Liver (tissue), 9 donors: ENCODE results near the gene RER1. TPM values are rescaled to one million over a fixed set of nuclear protein-coding genes. Genes with fewer than 3 reads are reported as not detected.

Experiments
- DNase-seq: peaks from one replicate; pipeline ENCODE4 v3.0.0-alpha.2; 2017; ENCODE audit warnings: low spot score
- H3K27ac ChIP-seq, 2 donors: one replicate each; pipeline ENCODE4 v1.7.0; 2013; ENCODE audit warnings: inconsistent platforms in 2 of 2, low read length in 2 of 2, control low read depth in 1 of 2, low read depth in 1 of 2, mild to moderate bottlenecking in 1 of 2
- H3K27me3 ChIP-seq, 4 donors: one replicate each; pipeline versions ENCODE4 v1.6.1 to v1.7.0; 2013; ENCODE audit warnings: low read length in 3 of 4, inconsistent platforms in 1 of 4, mild to moderate bottlenecking in 1 of 4, moderate library complexity in 1 of 4; ENCODE audit not compliant: control insufficient read depth in 4 of 4, insufficient read depth in 4 of 4
- H3K36me3 ChIP-seq, 4 donors: one replicate each; pipeline versions ENCODE4 v1.6.1 to v1.7.0; 2013; ENCODE audit warnings: low read length in 3 of 4, mild to moderate bottlenecking in 3 of 4, low read depth in 1 of 4, moderate library complexity in 1 of 4; ENCODE audit not compliant: control insufficient read depth in 4 of 4, insufficient read depth in 3 of 4
- H3K4me1 ChIP-seq, 4 donors: one replicate each; pipeline versions ENCODE4 v1.6.1 to v1.7.0; 2013; ENCODE audit warnings: low read length in 3 of 4, mild to moderate bottlenecking in 3 of 4, moderate library complexity in 1 of 4; ENCODE audit not compliant: control insufficient read depth in 4 of 4, insufficient read depth in 4 of 4
- H3K4me3 ChIP-seq, 3 donors: one replicate each; pipeline versions ENCODE4 v1.6.1 to v1.7.0; 2013; ENCODE audit warnings: low read length in 3 of 3, control low read depth in 1 of 3, low read depth in 1 of 3, mild to moderate bottlenecking in 1 of 3
- H3K9ac ChIP-seq, 2 donors: one replicate each; pipeline ENCODE4 v1.7.0; 2013; ENCODE audit warnings: low read length in 2 of 2, mild to moderate bottlenecking in 2 of 2, moderate library complexity in 2 of 2, control low read depth in 1 of 2, low read depth in 1 of 2
- H3K9me3 ChIP-seq, 4 donors: one replicate each; pipeline versions ENCODE4 v1.6.1 to v1.7.0; 2013; ENCODE audit warnings: low read length in 3 of 4; ENCODE audit not compliant: control insufficient read depth in 4 of 4
- ATF3 ChIP-seq: IDR thresholded peaks from 2 replicates; pipeline ENCODE4 v1.6.1; 2016; ENCODE audit warnings: antibody characterized with exemption
- CTCF ChIP-seq: fragments of 150-350 bp; IDR thresholded peaks from 2 replicates; pipeline ENCODE4 v1.5.1; 2017; ENCODE audit warnings: improper control_type of control experiment, low read depth, low read length; ENCODE audit not compliant: missing input control
- EGR1 ChIP-seq, 2 donors: IDR thresholded peaks; 2 replicates each; pipeline ENCODE4 v1.6.1; 2016 to 2018; ENCODE audit warnings: antibody characterized with exemption in 2 of 2, low read depth in 2 of 2
- FOXA1 ChIP-seq: IDR thresholded peaks from 2 replicates; pipeline ENCODE4 v1.6.1; 2016; ENCODE audit warnings: antibody characterized with exemption
- FOXA2 ChIP-seq: IDR thresholded peaks from 2 replicates; pipeline ENCODE4 v1.6.1; 2016; ENCODE audit warnings: antibody characterized with exemption
- HNF4A ChIP-seq, 2 donors: conservative IDR thresholded peaks; 2 replicates each; pipeline ENCODE4 v1.6.1; 2016; ENCODE audit warnings: antibody characterized with exemption in 2 of 2, mild to moderate bottlenecking in 2 of 2
- HNF4G ChIP-seq: IDR thresholded peaks from 2 replicates; pipeline ENCODE4 v1.6.1; 2016; ENCODE audit warnings: antibody characterized with exemption
- MAX ChIP-seq: IDR thresholded peaks from 2 replicates; pipeline ENCODE4 v1.6.1; 2016; ENCODE audit warnings: antibody characterized with exemption
- RAD21 ChIP-seq, 2 donors: IDR thresholded peaks; 2 replicates each; pipeline ENCODE4 v1.6.1; 2016; ENCODE audit warnings: antibody characterized with exemption in 2 of 2, mild to moderate bottlenecking in 2 of 2
- REST ChIP-seq: IDR thresholded peaks from 2 replicates; pipeline ENCODE4 v1.6.1; 2016; ENCODE audit warnings: antibody characterized with exemption, mild to moderate bottlenecking
- TAF1 ChIP-seq: conservative IDR thresholded peaks from 2 replicates; pipeline ENCODE4 v1.6.1; 2016; ENCODE audit warnings: antibody characterized with exemption, mild to moderate bottlenecking
- YY1 ChIP-seq: IDR thresholded peaks from 2 replicates; pipeline ENCODE4 v1.6.1; 2016; ENCODE audit warnings: antibody characterized with exemption, mild to moderate bottlenecking
- ZBTB33 ChIP-seq: IDR thresholded peaks from 2 replicates; pipeline ENCODE4 v1.6.1; 2016; ENCODE audit warnings: antibody characterized with exemption
- WGBS: extraction: QIAGEN DNeasy Blood & Tissue Kit; methylation state at CpG from one replicate; pipeline ENCODE4 v1.1.7; 2013; 5-methylcytosine and 5-hydroxymethylcytosine counted together
- polyA plus RNA-seq, 2 donors: library from polyadenylated mRNA; stranded (reverse) in 1 of 2; unstranded in 1 of 2; fragments of 200-250 nt in 1 of 2; fragments of >200 nt in 1 of 2; fragmentation: Nextera tagmentation in 1 of 2; extraction: Ambion mirVana in 1 of 2; gene quantifications; one replicate each; pipeline versions ENCODE4 v1.2.1 to v1.2.3, GENCODE V29; 2013 to 2015
- total RNA-seq, 2 donors: library from RNA; depleted of rRNA; stranded (reverse); fragments of >200 nt; gene quantifications; one replicate each; pipeline ENCODE4 v1.2.3, GENCODE V29; 2014
- donor health status: healthy.
- donor health status: healthy.
- donor health status: healthy.
- donor health status: healthy.
- donor health status: healthy.

The RER1 gene
- total and polyA plus RNA-seq, 4 donors = 43.5 to 142 (median 89.7) TPM

GRCh38 chr1:2384941-2385481 is 6.6 kb upstream of the RER1 start:
- WGBS = 91% methylated on average over 41 of the region's 41 CpGs
- Histone ChIP-seq H3K4me1 (peaks cover 0 to under 1% (median 0%) of the 10 kb centered on the region in 4 donors), H3K36me3 (no peaks in the 10 kb centered on the region), H3K9ac (no peak overlapping the region), H3K9me3 (no peaks in the 10 kb centered on the region), H3K4me3 (no peak overlapping the region), H3K27me3 (no peaks in the 10 kb centered on the region), H3K27ac (no peak overlapping the region)
- no peak for DNase-seq
- TF ChIP-seq RAD21 (IDR thresholded peaks at IDR 0.05) (no peak), ZBTB33 (no peak), REST (no peak), CTCF (no peak), FOXA2 (no peak), ATF3 (no peak), MAX (no peak), HNF4A (conservative IDR thresholded peaks at IDR 0.05) (no peak), FOXA1 (no peak), TAF1 (no peak), EGR1 (IDR thresholded peaks at IDR 0.05; ENCODE audit: low read depth in 2 of 2) (no peak)

GRCh38 chr1:2385606-2386280 is 5.9 kb upstream of the RER1 start:
- H3K4me3 ChIP-seq = no peak overlapping the region
- no peak for DNase-seq
- no peak for TF ChIP-seq HNF4A (conservative IDR thresholded peaks at IDR 0.05)
- TF ChIP-seq YY1 = no peak
- no peak for TF ChIP-seq MAX
- no peak for TF ChIP-seq CTCF
- no peak for TF ChIP-seq RAD21 (IDR thresholded peaks at IDR 0.05)
- no peak for TF ChIP-seq HNF4G
- no peak for TF ChIP-seq REST
- TF ChIP-seq TAF1 = no peak
- H3K9ac ChIP-seq = no peak overlapping the region
- no peaks in the 10 kb centered on the region for H3K9me3 ChIP-seq
- H3K27ac ChIP-seq = no peak overlapping the region
- H3K36me3 ChIP-seq = no peaks in the 10 kb centered on the region
- no peaks in the 10 kb centered on the region for H3K27me3 ChIP-seq
- peaks cover 0 to 8% (median 6%) of the 10 kb centered on the region in 4 donors for H3K4me1 ChIP-seq
- WGBS = 96% methylated on average over 19 of the region's 19 CpGs
